Natural killer cell treated with Interleukin-12 subunit alpha and Interleukin-12 subunit beta and Interleukin-15 and Interleukin-18, amount 100 ng/mL, for 72 hours (primary cell): ENCODE results near the gene KRTAP26-1. TPM values are rescaled to one million over a fixed set of nuclear protein-coding genes. Genes with fewer than 3 reads are reported as not detected.

ENCODE experiments used
- ATAC-seq, 2 donors: fragments of 150-1000 bp; cut with Tn5 transposase in 1 of 2; sonication (Bioruptor Pico), chemical (Tn5 transposase) in 1 of 2; 2 replicates each; pipeline ENCODE4 v1.10.0; 2021
- DNase-seq: peaks from one replicate; pipeline ENCODE4 v3.0.0; 2022; ENCODE audit warnings: low spot score
- H3K27ac Mint-ChIP-seq, 2 donors: 1 replicate in 1 of 2; 2 replicates in 1 of 2; pipeline ENCODE4 v1.8.0; 2022; ENCODE audit warnings: mixed read lengths in 2 of 2, mild to moderate bottlenecking in 1 of 2, moderate library complexity in 1 of 2
- H3K27me3 Mint-ChIP-seq, 2 donors: 1 replicate in 1 of 2; 2 replicates in 1 of 2; pipeline ENCODE4 v1.8.0; 2022; ENCODE audit warnings: mixed read lengths in 2 of 2
- H3K36me3 Mint-ChIP-seq: one replicate; pipeline ENCODE4 v1.8.0; 2022; ENCODE audit warnings: mixed read lengths
- H3K4me1 Mint-ChIP-seq, 2 donors: 1 replicate in 1 of 2; 2 replicates in 1 of 2; pipeline ENCODE4 v1.8.0; 2022; ENCODE audit warnings: low read depth in 2 of 2, mixed read lengths in 2 of 2, mild to moderate bottlenecking in 1 of 2
- H3K4me3 Mint-ChIP-seq: one replicate; pipeline ENCODE4 v1.8.0; 2022; ENCODE audit warnings: mixed read lengths
- H3K9me3 Mint-ChIP-seq: 2 replicates; pipeline ENCODE4 v1.8.0; 2022; ENCODE audit warnings: mixed read lengths
- total RNA-seq, 2 donors: library from RNA; stranded (reverse); gene quantifications; one replicate each; pipeline ENCODE4 v1.2.3, GENCODE V29; 2022

The KRTAP26-1 gene, protein sequence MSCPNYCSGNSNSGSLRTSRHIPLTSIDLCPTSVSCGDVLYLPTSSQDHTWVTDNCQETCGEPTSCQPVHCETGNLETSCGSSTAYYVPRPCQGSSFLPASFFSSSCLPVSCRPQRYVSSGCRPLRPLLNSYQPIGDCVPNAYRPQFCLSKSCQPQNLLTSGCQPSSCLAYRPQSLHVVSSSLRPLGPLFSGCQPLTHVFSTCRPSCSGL
- not detected for total RNA-seq

DNA sequence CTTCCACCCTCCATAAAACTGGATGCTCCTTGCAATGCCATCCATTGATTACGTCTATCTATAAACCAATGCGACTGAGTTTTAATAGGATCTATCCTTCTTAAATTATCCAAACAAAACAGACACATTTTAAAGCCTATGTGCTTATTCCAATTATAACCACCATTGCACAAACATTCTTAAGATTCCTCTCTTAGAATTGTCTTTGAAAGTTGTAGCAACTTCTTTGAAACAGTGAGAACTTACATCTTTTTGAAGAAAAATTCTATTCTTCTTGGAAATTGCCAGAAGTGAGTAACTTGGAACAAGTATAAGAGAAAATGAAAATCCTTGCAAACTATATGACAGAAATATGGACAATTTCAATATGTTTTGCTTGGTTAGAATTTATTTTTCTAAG, at the start of gene KRTAP26-1:
Gene KRTAP26-1, minus strand, starts transcription at position 101 of the 400 bp plus-strand sequence. CDS start 280 bp downstream, outside the sequence.
- DNase-seq = no peak
- no peaks in the 10 kb centered on the region for H3K27me3 Mint-ChIP-seq
- no peaks in the 10 kb centered on the region for H3K4me1 Mint-ChIP-seq
- peaks cover 8% of the 10 kb centered on the region for H3K9me3 Mint-ChIP-seq
- H3K27ac Mint-ChIP-seq = no peak within 1 kb of the TSS
- H3K4me3 Mint-ChIP-seq = no peak within 1 kb of the TSS
- H3K36me3 Mint-ChIP-seq = no peaks in the 10 kb centered on the region
- ATAC-seq = no peak

DNA sequence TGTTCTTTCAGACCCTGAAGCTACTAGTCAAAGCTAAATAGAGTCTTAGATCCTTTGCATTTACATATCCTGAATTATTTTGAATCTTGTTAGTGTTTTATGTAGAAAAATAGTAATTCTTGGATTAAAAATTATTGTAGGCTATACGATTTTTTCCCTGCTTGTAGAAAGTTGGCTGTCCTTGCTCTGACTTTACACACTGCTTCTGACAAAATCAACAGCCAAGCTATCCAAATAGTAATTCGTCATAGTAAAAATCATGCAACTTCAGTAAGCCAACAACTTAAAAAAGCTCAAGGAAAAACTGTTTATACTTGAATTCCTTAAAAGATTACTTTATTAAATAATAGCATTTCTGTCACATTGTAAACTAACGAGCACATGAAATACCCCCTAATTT, 35.8 kb upstream of the KRTAP26-1 start:
- H3K4me1 Mint-ChIP-seq = no peaks in the 10 kb centered on the region
- H3K27ac Mint-ChIP-seq = no peak overlapping the region
- peaks cover 5% of the 10 kb centered on the region for H3K36me3 Mint-ChIP-seq
- no peak for ATAC-seq
- no peak for DNase-seq
- H3K9me3 Mint-ChIP-seq = peaks cover 11% of the 10 kb centered on the region
- H3K27me3 Mint-ChIP-seq = no peaks in the 10 kb centered on the region
- no peak overlapping the region for H3K4me3 Mint-ChIP-seq

DNA sequence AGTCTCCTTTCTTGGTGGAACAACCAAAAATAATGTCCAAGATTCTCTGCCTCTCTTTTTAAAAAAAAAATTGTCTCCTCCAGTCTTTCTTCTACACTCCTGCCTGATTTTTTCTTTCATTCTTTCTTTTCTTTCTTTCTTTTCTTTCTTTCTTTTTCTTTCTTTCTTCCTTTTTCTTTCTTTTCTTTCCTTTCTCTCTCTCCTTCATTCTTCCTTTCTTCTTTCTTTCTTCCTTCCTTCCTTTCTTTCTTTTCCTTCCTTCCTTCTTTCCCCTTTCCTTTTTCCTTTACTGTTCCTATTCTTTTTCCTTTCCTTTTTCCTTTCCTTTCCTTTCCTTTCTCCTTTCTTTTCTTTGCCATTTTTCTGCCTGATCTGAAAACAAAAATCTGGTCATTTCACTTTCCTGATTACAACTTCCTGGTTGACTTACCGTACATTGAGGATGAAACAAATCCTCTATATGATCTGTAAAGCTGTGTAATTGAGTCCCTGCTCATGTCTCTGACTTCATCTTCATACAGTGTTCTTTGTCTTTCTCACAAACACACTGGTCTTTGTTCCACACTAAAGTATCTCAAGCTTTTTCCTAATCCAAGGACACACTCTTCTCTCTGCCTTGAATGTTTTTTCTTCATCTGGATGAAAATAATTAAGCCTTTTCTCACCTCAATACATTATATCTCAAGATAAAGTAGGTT, 34.3 kb upstream of the KRTAP26-1 start:
- peaks cover 5% of the 10 kb centered on the region for H3K36me3 Mint-ChIP-seq

DNA sequence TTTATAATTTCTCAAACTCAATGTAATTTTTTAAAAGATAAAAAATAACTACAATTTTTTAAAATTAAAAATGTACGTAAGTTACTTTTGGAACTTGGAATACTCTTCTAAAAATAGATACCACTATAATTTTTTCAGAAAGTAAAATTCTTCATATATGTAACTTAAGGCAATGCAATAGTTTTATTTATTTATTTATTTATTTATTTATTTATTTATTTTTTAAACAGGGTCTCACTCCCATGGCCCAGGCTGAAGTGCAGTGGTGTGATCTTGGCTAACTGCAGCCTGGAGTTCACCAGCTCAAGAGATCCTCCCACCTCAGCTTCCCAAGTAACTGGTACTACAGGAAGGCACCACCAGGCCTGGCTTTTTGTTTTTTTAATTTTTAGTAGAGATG, 31.4 kb upstream of the KRTAP26-1 start:
- H3K4me1 Mint-ChIP-seq = no peaks in the 10 kb centered on the region
- no peak for DNase-seq
- ATAC-seq = no peak
- H3K4me3 Mint-ChIP-seq = no peak overlapping the region
- H3K27me3 Mint-ChIP-seq = no peaks in the 10 kb centered on the region
- H3K36me3 Mint-ChIP-seq = peaks cover 5% of the 10 kb centered on the region
- peaks cover 11% of the 10 kb centered on the region for H3K9me3 Mint-ChIP-seq
- no peak overlapping the region for H3K27ac Mint-ChIP-seq

More for the DNA sequence above, 34.3 kb upstream of the KRTAP26-1 start:
- Mint-ChIP-seq H3K4me1 (no peaks in the 10 kb centered on the region), H3K9me3 (peaks cover 11% of the 10 kb centered on the region), H3K27ac (no peak overlapping the region), H3K4me3 (no peak overlapping the region), H3K27me3 (no peaks in the 10 kb centered on the region)
- no peak for ATAC-seq
- no peak for DNase-seq

DNA sequence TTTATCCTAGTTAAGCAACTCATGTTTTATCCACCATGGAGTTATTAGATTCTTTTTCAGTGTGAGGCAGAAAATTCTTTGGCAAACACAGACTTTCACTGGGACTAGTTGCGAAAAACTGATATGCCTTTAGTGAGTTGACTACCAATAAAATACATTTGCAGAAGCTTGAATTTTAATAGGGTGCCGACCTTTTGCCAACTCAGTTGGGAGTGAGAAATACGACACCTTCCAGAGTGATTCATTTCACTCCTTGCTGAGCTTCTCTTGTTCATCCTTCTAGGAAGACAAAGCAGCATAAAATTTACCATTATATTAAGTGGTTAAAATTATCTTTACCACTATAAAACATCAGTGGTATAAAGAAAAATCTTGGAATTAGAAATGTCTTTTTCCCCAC, 29.5 kb upstream of the KRTAP26-1 start:
- H3K27ac Mint-ChIP-seq = no peak overlapping the region
- no peak for DNase-seq

DNA sequence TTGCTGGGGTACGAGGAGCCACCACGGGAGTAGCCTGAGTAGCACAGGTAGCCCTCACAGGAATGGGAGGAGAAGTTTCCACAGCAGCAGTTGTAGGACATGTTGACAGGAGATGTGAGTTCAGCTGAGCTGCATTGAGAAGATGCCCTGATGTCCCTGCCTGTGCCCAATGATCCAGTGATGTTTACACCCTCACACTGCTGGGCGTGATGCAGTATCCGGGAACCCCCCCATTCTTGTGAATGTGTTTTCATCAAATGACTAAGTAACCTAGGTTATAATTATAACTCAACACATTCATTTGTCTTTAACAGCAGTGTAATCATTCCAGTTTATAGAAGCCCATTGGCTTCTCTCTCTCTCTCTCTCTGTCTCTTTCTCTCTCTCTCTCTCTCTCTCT, 28.4 kb upstream of the KRTAP26-1 start, which contains the start of gene KRTAP23-1:
Gene KRTAP23-1, minus strand, starts transcription at position 101 of the 400 bp plus-strand sequence. Its CDS starts 0 bp downstream, at position 101.
- H3K27ac Mint-ChIP-seq = no peak within 1 kb of the TSS
- no peak for ATAC-seq
- no peaks in the 10 kb centered on the region for H3K36me3 Mint-ChIP-seq
- DNase-seq = no peak
- no peaks in the 10 kb centered on the region for H3K4me1 Mint-ChIP-seq
- H3K27me3 Mint-ChIP-seq = no peaks in the 10 kb centered on the region
- peaks cover 9% of the 10 kb centered on the region for H3K9me3 Mint-ChIP-seq
- H3K4me3 Mint-ChIP-seq = no peak within 1 kb of the TSS

More for the DNA sequence above, 29.5 kb upstream of the KRTAP26-1 start:
- Mint-ChIP-seq H3K4me3 (no peak overlapping the region), H3K9me3 (peaks cover 12% of the 10 kb centered on the region), H3K4me1 (no peaks in the 10 kb centered on the region), H3K36me3 (peaks cover 3% of the 10 kb centered on the region), H3K27me3 (no peaks in the 10 kb centered on the region)
- ATAC-seq = no peak

DNA sequence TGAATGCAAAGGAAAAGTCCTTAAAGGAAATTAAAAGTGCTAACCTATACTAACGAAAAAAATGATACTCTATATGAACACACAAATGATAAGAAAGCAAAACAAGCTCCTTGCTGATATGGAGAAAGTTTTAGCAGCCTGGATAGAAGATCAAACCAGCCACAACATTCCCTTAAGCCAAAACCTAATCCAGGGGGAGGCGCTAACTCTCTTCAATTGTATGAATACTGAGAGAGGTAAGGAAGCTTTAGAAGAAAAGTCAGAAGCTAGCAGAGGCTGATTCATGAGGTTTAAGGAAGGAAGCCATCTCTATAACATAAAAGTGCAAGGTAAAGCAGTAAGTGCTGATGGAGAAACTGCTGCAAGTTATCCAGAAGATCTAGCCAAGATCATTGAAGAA, 24.9 kb upstream of the KRTAP26-1 start:
- DNase-seq = no peak
- H3K4me3 Mint-ChIP-seq = no peak overlapping the region
- H3K4me1 Mint-ChIP-seq = no peaks in the 10 kb centered on the region

DNA sequence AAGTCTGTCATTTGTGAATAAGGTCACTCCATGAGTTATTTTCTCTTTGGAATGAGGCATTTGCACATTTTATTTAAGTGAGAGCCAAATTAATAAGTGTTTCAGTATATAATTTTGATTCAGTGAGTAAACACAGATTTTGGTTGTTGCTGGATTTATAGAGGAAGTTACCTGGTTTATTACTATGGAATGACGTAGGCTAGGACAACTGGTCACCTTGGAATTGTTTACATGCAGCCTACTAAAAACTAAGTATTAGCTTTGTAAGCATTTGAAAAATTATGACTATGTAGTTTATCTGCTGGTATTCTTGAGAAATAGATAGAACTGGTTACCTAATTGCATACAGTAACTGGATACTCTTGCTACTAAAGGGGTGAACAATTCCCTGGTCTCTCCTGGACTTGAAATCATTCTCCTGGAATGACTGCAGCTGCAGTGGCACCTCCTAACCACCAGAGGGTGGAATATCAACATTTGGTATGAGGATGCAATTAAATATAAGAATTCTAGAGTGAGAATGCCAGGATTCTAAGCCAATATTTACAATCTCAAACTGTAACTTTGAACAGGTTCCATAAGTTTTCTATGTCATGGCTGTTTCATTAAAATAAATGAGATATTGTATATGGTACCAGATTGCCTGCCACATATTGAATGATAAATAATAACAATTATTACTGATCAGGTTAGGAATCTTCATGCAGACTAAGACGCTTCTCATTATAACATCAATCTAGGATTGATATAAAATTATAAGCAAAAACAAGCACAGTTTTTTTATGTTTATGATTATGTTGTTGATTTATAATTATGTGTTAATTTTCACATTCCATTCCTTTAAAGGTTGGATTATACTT, 20.8 kb upstream of the KRTAP26-1 start:
- Mint-ChIP-seq H3K27ac (no peak overlapping the region), H3K27me3 (no peaks in the 10 kb centered on the region), H3K4me1 (no peaks in the 10 kb centered on the region), H3K4me3 (no peak overlapping the region), H3K36me3 (no peaks in the 10 kb centered on the region), H3K9me3 (peaks cover 6% of the 10 kb centered on the region)
- ATAC-seq (no peak), DNase-seq (no peak)

More for the DNA sequence above, 24.9 kb upstream of the KRTAP26-1 start:
- peaks cover 6% of the 10 kb centered on the region for H3K9me3 Mint-ChIP-seq
- H3K27me3 Mint-ChIP-seq = no peaks in the 10 kb centered on the region
- ATAC-seq = no peak
- H3K36me3 Mint-ChIP-seq = no peaks in the 10 kb centered on the region
- H3K27ac Mint-ChIP-seq = no peak overlapping the region

DNA sequence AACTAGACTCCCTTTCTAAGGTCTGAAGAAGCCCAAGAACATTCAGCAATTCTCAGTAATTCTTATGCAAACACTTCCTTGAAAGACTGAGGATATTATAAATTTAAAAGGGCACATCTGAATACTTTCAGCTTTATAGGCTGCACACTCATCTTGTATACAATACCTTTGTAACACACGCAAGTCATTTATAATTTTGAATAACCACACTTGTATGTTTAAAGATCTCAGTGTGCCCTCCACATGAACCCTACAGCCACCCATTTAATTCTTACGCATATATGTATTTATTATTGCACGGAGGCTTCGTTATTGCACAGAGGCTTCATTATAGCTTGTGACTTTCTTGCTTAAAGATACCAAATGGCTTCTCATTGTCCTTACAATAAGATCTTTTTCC, 18.6 kb upstream of the KRTAP26-1 start:
- Mint-ChIP-seq H3K9me3 (no peaks in the 10 kb centered on the region), H3K27ac (no peak overlapping the region), H3K27me3 (no peaks in the 10 kb centered on the region), H3K4me1 (no peaks in the 10 kb centered on the region), H3K4me3 (no peak overlapping the region), H3K36me3 (no peaks in the 10 kb centered on the region)
- no peak for DNase-seq
- no peak for ATAC-seq

DNA sequence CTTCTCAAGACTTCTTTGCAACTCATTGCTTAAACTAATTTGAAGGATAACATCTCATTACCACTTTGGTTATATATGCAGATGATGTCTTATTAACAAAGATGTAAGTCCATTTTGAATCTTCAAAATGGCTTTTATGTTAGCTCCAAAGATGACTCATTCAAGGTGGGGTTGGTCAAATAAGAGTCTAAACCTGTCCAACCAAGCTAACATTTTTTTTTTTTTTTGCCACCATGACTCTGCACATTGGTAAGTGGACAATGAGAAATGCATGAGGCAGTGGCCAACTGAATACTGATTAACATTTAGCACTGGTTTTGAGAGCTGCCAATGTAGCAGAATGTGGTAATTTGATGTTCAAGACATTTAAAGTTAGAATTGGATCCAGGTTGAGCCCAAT, 17.7 kb upstream of the KRTAP26-1 start:
- H3K9me3 Mint-ChIP-seq = no peaks in the 10 kb centered on the region
- no peaks in the 10 kb centered on the region for H3K36me3 Mint-ChIP-seq
- H3K4me3 Mint-ChIP-seq = no peak overlapping the region
- no peaks in the 10 kb centered on the region for H3K27me3 Mint-ChIP-seq
- H3K4me1 Mint-ChIP-seq = no peaks in the 10 kb centered on the region
- H3K27ac Mint-ChIP-seq = no peak overlapping the region
- ATAC-seq = no peak
- DNase-seq = no peak

DNA sequence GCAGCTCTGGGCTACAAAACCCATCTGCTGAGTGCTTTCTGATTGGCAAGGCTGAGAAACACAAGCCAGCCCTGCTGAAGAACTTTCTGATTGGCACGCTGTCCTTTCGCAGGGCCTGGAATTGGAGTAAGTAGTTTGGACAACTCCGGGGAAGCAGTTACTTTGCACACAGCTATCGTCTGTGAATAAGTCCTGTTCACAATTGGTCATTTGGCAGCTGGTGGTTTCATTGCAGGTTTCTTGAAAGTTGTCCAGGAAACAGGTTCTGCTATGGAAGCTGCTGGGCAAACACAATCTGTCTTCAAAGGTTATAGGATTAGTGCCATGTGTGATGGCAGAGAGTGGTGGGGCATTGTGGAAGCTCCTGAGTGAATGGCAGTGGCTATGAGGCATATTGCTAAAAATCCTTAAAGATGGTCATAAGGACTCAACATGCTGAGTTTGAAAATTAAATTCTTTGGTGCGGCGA, 17.2 kb upstream of the KRTAP26-1 start, which contains the start of gene KRTAP27-1:
Gene KRTAP27-1, minus strand, starts transcription at position 419 of the 469 bp plus-strand sequence. Its CDS starts 26 bp downstream, at position 393.
- DNase-seq = no peak
- Mint-ChIP-seq H3K4me1 (no peaks in the 10 kb centered on the region), H3K27me3 (no peaks in the 10 kb centered on the region), H3K27ac (no peak within 1 kb of the TSS), H3K36me3 (no peaks in the 10 kb centered on the region), H3K4me3 (no peak within 1 kb of the TSS), H3K9me3 (no peaks in the 10 kb centered on the region)
- no peak for ATAC-seq

DNA sequence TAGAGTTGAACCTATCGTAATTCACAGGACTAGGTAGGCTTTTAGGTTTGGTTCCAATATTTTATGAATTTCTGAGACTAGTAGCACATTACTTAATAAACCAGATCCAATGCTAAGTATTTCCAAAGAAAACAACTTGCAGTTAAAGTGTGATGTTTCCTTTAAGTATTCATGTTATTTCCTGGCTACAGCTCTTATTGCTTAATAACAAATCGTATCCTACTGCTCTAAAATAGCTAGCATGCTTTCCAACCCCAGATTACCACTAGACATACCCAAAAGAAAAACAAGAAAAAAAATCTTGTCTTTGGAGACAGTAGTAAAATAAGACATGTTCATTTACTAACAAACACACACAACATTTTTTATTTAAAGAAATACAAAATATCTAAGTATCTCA, 16.5 kb upstream of the KRTAP26-1 start:
- Mint-ChIP-seq H3K27me3 (no peaks in the 10 kb centered on the region), H3K36me3 (no peaks in the 10 kb centered on the region), H3K27ac (no peak overlapping the region), H3K4me1 (no peaks in the 10 kb centered on the region), H3K9me3 (no peaks in the 10 kb centered on the region), H3K4me3 (no peak overlapping the region)
- no peak for DNase-seq
- no peak for ATAC-seq

DNA sequence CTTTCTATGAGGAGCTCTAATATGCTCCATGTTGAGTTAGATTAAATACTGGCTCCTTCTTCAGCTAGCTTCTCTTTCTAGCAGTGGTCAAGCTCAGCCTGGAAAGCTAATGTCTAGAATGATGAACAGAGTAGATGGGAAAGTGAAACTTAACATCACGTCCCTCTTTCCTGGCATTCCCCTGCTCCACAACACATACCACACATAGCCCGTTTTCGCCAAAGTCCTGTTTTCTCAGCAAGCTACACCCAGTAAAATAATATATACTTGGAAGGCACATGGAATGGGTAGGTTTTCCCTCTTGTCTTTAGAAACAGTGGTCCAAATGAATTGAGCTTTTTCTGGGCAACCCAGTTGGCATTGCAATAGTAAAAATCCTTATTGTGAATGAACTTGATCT, 13.6 kb upstream of the KRTAP26-1 start:
- ATAC-seq (no peak), DNase-seq (no peak)
- no peak overlapping the region for H3K4me3 Mint-ChIP-seq
- H3K36me3 Mint-ChIP-seq = no peaks in the 10 kb centered on the region
- no peaks in the 10 kb centered on the region for H3K4me1 Mint-ChIP-seq
- H3K27me3 Mint-ChIP-seq = no peaks in the 10 kb centered on the region
- no peak overlapping the region for H3K27ac Mint-ChIP-seq
- no peaks in the 10 kb centered on the region for H3K9me3 Mint-ChIP-seq

DNA sequence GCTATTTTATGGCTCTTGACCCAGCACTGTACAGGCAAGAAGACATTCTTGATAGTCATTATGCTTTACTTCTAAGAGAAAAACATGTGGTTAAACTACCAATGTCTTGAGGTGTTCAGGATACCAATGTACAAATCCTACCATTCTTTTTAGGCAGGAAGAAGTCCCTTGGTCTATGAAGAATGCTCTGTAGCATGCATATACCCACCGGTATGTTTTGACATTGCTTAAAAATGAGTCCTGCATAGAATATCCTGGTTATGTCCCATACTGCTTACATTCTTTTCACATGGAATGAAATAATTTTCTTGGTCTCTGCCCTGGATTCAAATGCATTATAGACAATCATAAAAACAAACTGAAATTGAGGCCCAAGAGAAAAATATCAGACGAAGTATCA, 12.6 kb upstream of the KRTAP26-1 start:
- Mint-ChIP-seq H3K36me3 (no peaks in the 10 kb centered on the region), H3K27ac (no peak overlapping the region), H3K4me1 (no peaks in the 10 kb centered on the region), H3K4me3 (no peak overlapping the region), H3K27me3 (no peaks in the 10 kb centered on the region), H3K9me3 (no peaks in the 10 kb centered on the region)
- DNase-seq (no peak), ATAC-seq (no peak)
